Kidney (tissue), 14 donors: ENCODE measurements around the gene LAMA5. TPM values are rescaled to one million over a fixed set of nuclear protein-coding genes. Genes with fewer than 3 reads are reported as not detected.

Experiments used
- DNase-seq, 5 donors: peaks; one replicate each; pipeline ENCODE4 v3.0.0-alpha.2; 2013 to 2020
- FAIRE-seq: peaks from 2 replicates; lab custom pipeline; 2012; peaks lifted over from hg19 to GRCh38; lab: Jason Lieb, UNC
- H3K27ac ChIP-seq, 2 donors: one replicate each; pipeline ENCODE4 v1.7.0; 2013; ENCODE audit warnings: low read depth in 2 of 2, low read length in 2 of 2, inconsistent platforms in 1 of 2
- H3K27me3 ChIP-seq: one replicate; pipeline ENCODE4 v1.7.1; 2013; ENCODE audit warnings: low read length, inconsistent platforms; ENCODE audit not compliant: control insufficient read depth, insufficient read depth
- H3K36me3 ChIP-seq, 3 donors: one replicate each; pipeline versions ENCODE4 v1.7.0 to v1.7.1; 2013; ENCODE audit warnings: low read length in 3 of 3, control low read depth in 1 of 3, inconsistent platforms in 1 of 3; ENCODE audit not compliant: insufficient read depth in 3 of 3, control insufficient read depth in 2 of 3
- H3K4me1 ChIP-seq, 3 donors: one replicate each; pipeline versions ENCODE4 v1.7.0 to v1.7.1; 2013; ENCODE audit warnings: low read length in 3 of 3, inconsistent platforms in 1 of 3, low read depth in 1 of 3; ENCODE audit not compliant: control insufficient read depth in 2 of 3, insufficient read depth in 2 of 3
- H3K4me3 ChIP-seq, 3 donors: one replicate each; pipeline versions ENCODE4 v1.7.0 to v1.8.1; 2013; ENCODE audit warnings: low read length in 3 of 3, control low read depth in 1 of 3, inconsistent platforms in 1 of 3
- H3K9ac ChIP-seq, 3 donors: one replicate each; pipeline versions ENCODE4 v1.7.0 to v1.7.1; 2013; ENCODE audit warnings: low read length in 3 of 3, control low read depth in 1 of 3, inconsistent platforms in 1 of 3
- H3K9me3 ChIP-seq, 3 donors: one replicate each; pipeline versions ENCODE4 v1.7.0 to v1.7.1; 2013; ENCODE audit warnings: low read length in 3 of 3, control low read depth in 1 of 3, inconsistent platforms in 1 of 3; ENCODE audit not compliant: control insufficient read depth in 2 of 3, insufficient read depth in 1 of 3
- CTCF ChIP-seq: IDR thresholded peaks from 3 replicates; pipeline ENCODE4 v1.5.1; 2012; ENCODE audit warnings: mild to moderate bottlenecking, moderate library complexity, borderline replicate concordance; ENCODE audit not compliant: insufficient read depth; ENCODE audit errors: extremely low read depth
- intact Hi-C: fragments of 100-400 bp; cut with DNase I; formaldehyde crosslinking; loops from one replicate; pipeline ENCODE4 v1.11.1; 2022
- microRNA-seq: library from miRNA; unstranded; fragments of <30 nt; microRNA quantifications from one replicate; pipeline ENCODE4 v1.2.0, GENCODE V29; 2020
- polyA plus RNA-seq: library from polyadenylated mRNA; stranded (reverse); fragments of 350-450 nt; fragmentation: Illumina TruSeq; extraction: RNeasy Lipid Tissue Mini Kit (QIAGEN cat#74804); gene quantifications from one replicate; pipeline ENCODE4 v1.2.3, GENCODE V29; 2014; ENCODE audit warnings: low read depth, low replicate concordance; ENCODE audit not compliant: insufficient read depth
- total RNA-seq: library from RNA; stranded (reverse); fragmentation: NEBNext Ultra II Directional; extraction: Animal tissue kit (Norgen Biotek cat#: 25700); gene quantifications from one replicate; pipeline ENCODE4 v1.2.1, GENCODE V29; 2021
- donor health status: control.
- donor health status: control.
- donor health status: control.
- donor health status: control.
- donor health status: control.
- donor health status: DM: yes; HTN: yes; CAD: no.
- donor health status: Normal renal cell carcinoma (clear cell type).

LAMA5 gene
- total and polyA plus RNA-seq, 2 donors from 2014 or later: 94.0 to 342 TPM

DNA sequence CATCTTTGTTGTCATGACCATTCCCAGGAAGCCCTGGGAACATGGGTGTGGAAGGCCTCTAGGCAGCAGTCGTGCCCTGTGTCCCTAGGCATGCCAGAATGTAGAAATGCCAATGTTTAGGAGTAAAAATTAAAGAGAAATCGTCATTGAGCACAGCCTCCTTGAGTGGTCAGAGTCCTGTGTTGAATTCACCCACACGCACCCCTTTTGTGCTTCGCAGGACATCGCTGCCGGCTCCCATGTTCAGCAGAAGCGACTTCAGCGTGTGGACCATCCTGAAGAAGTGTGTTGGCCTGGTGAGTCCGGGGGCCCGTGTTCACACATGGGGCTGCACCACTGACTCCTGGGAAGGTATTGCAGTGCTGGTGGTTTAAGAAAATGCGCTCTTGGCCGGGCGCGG, 103.7 kb downstream of the LAMA5 start:
- FAIRE-seq (no peak), DNase-seq (no peak)
- TF ChIP-seq CTCF: no peak
- Histone ChIP-seq H3K4me1 (no peaks in the 10 kb centered on the region), H3K27me3 (no peaks in the 10 kb centered on the region), H3K4me3 (no peak overlapping the region), H3K36me3 (peaks cover 3 to 30% (median 12%) of the 10 kb centered on the region in 3 donors), H3K9ac (no peak overlapping the region), H3K9me3 (no peaks in the 10 kb centered on the region), H3K27ac (no peak overlapping the region)
- intact Hi-C loops: no loop called here

DNA sequence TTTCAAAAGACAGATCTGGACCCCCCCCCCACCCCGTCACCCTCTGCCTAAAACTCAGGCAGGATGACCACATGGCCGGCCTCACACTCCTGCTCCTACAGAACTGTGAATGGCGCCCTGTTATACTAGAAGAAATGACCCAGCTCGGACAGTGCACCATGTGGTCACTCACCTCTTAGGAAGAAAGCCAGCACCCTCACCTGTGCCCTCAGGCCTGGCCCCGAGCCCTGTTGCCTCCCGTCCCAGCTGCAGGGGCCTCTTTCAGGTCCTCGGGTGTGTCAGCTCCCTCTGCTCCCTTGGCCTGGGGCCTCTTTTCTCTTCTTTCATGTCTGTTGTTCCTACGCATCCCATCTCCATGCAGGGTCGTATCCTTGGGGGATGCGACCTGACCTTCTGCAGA, 105.0 kb downstream of the LAMA5 start:
- H3K4me1 ChIP-seq: no peaks in the 10 kb centered on the region
- H3K36me3 ChIP-seq: peaks cover 3 to 34% (median 14%) of the 10 kb centered on the region in 3 donors
- H3K4me3 ChIP-seq: no peak overlapping the region
- no peak overlapping the region for H3K9ac ChIP-seq
- DNase-seq (no peak), FAIRE-seq (no peak)
- no peak for TF ChIP-seq CTCF
- no peaks in the 10 kb centered on the region for H3K9me3 ChIP-seq
- no peaks in the 10 kb centered on the region for H3K27me3 ChIP-seq
- intact Hi-C loops: no loop called here
- H3K27ac ChIP-seq: no peak overlapping the region

GRCh38 chr20:62259294-62259565, 107.9 kb downstream of the LAMA5 start:
- intact Hi-C loops: no loop called here
- Histone ChIP-seq H3K27ac (no peak overlapping the region), H3K36me3 (peaks cover 0 to 30% (median 16%) of the 10 kb centered on the region in 3 donors), H3K9ac (no peak overlapping the region), H3K4me1 (no peaks in the 10 kb centered on the region), H3K9me3 (no peaks in the 10 kb centered on the region), H3K4me3 (no peak overlapping the region), H3K27me3 (no peaks in the 10 kb centered on the region)
- no peak for DNase-seq
- no peak for TF ChIP-seq CTCF
- FAIRE-seq: no peak

Small RNAs within 50 kb of the gene (microRNA-seq; reads per million reads assigned to microRNA genes)
- gene MIR4758: not detected

Other genes with a start within 250 kb of the LAMA5 start
- gene LSM14B, start 244.8 kb downstream of the LAMA5 start, total RNA-seq: 31.6 TPM
- gene LSM14B, start 244.8 kb downstream of the LAMA5 start, polyA plus RNA-seq: 18.0 TPM
- gene PSMA7, start 223.9 kb downstream of the LAMA5 start, total RNA-seq: 190 TPM
- 315 TPM for gene PSMA7, start 223.9 kb downstream of the LAMA5 start, polyA plus RNA-seq
- gene SS18L1, start 223.5 kb downstream of the LAMA5 start, total RNA-seq: 12.0 TPM
- gene SS18L1, start 223.5 kb downstream of the LAMA5 start, polyA plus RNA-seq: 6.5 TPM
- gene MTG2, start 184.3 kb downstream of the LAMA5 start, total RNA-seq: 36.1 TPM
- gene MTG2, start 184.3 kb downstream of the LAMA5 start, polyA plus RNA-seq: 45.2 TPM
- not detected for gene HRH3, start 147.0 kb downstream of the LAMA5 start, total RNA-seq
- not detected for gene HRH3, start 147.0 kb downstream of the LAMA5 start, polyA plus RNA-seq
- gene OSBPL2, start 128.8 kb downstream of the LAMA5 start, total RNA-seq: 57.1 TPM
- gene OSBPL2, start 128.8 kb downstream of the LAMA5 start, polyA plus RNA-seq: 20.4 TPM
- 64.4 TPM for gene ADRM1, start 64.3 kb downstream of the LAMA5 start, total RNA-seq
- gene ADRM1, start 64.3 kb downstream of the LAMA5 start, polyA plus RNA-seq: 79.4 TPM
- 1,221 TPM for gene RPS21, start 19.8 kb upstream of the LAMA5 start, total RNA-seq
- gene RPS21, start 19.8 kb upstream of the LAMA5 start, polyA plus RNA-seq: 2,336 TPM
- 4.5 TPM for gene CABLES2, start 40.0 kb upstream of the LAMA5 start, total RNA-seq
- 2.0 TPM for gene CABLES2, start 40.0 kb upstream of the LAMA5 start, polyA plus RNA-seq
- gene RBBP8NL, start 60.2 kb upstream of the LAMA5 start, total RNA-seq: 0.13 TPM
- 1.5 TPM for gene RBBP8NL, start 60.2 kb upstream of the LAMA5 start, polyA plus RNA-seq
- gene GATA5, start 108.7 kb upstream of the LAMA5 start, total RNA-seq: 1.0 TPM
- 6.9 TPM for gene GATA5, start 108.7 kb upstream of the LAMA5 start, polyA plus RNA-seq